Testis (tissue), 2 donors: Measurements from ENCODE around the gene EAPP.

Experiments
- POLR2A ChIP-seq: fragments of 450-650 bp; IDR thresholded peaks from one replicate; pipeline ENCODE4 v1.6.1; 2017; ENCODE audit warnings: antibody characterized with exemption, mild to moderate bottlenecking, moderate library complexity
- TF ChIP-seq, protein P1 (sequence below), 3 experiments: fragments of 450-650 bp in 2 of 3; fragments of 200-600 bp in 1 of 3; sonication (generic) in 1 of 3; IDR thresholded peaks; one replicate each; pipeline ENCODE4 v1.5.1; 2016 to 2019; ENCODE audit warnings: antibody characterized with exemption in 3 of 3, mild to moderate bottlenecking in 2 of 3, moderate library complexity in 1 of 3

DNA sequence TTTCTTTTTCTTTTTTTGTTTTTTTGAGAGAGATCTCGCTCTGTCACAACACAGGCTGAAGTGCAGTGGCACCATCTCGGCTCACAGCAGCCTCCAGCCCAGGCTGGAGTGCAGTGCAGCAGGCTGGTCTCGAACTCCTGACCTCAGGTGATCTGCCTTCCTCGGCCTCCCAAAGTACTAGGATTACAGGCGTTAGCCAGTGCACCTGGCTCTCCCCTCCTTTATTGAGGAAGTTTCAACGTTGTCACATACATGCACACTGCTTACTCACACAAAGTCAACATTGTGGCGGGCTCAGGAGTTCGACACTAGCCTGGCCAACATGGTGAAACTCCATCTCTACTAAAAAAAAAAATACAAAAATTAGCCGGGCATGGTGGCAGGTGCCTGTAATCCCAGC, 32.0 kb downstream of the EAPP start:
- no peak for TF ChIP-seq POLR2A
- TF ChIP-seq, protein P1, sequence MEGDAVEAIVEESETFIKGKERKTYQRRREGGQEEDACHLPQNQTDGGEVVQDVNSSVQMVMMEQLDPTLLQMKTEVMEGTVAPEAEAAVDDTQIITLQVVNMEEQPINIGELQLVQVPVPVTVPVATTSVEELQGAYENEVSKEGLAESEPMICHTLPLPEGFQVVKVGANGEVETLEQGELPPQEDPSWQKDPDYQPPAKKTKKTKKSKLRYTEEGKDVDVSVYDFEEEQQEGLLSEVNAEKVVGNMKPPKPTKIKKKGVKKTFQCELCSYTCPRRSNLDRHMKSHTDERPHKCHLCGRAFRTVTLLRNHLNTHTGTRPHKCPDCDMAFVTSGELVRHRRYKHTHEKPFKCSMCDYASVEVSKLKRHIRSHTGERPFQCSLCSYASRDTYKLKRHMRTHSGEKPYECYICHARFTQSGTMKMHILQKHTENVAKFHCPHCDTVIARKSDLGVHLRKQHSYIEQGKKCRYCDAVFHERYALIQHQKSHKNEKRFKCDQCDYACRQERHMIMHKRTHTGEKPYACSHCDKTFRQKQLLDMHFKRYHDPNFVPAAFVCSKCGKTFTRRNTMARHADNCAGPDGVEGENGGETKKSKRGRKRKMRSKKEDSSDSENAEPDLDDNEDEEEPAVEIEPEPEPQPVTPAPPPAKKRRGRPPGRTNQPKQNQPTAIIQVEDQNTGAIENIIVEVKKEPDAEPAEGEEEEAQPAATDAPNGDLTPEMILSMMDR (IDR thresholded peaks at IDR 0.05) = no peak
